ENCODE data around the gene POLA2.
A peak's percentile ranks its signal among the peaks of the same experiment; 100 is the strongest.

The POLA2 gene

GRCh38 chr11:65307298-65308229 is 45.8 kb downstream of the POLA2 start:
- no peak for DNase-seq (ENCODE audit: low read depth)

GRCh38 chr11:65308281-65308891 is 46.6 kb downstream of the POLA2 start:
- no peak for DNase-seq (ENCODE audit: low read depth)

- no peak for DNase-seq (ENCODE audit: low read depth)
Measured at GRCh38 chr11:65309006-65309405, 47.2 kb downstream of the POLA2 start.

- no peak for DNase-seq (ENCODE audit: low read depth)
Measured at GRCh38 chr11:65310215-65310614, 48.5 kb downstream of the POLA2 start.

- no peak for DNase-seq (ENCODE audit: low read depth)
Measured at GRCh38 chr11:65310736-65311135, 49.0 kb downstream of the POLA2 start.

- DNase-seq (ENCODE audit: low read depth), result no peak
Measured at GRCh38 chr11:65311170-65311678, 49.5 kb downstream of the POLA2 start.

- DNase-seq (ENCODE audit: low read depth), result peak; percentile 54
Measured at GRCh38 chr11:65314501-65315203, 52.9 kb downstream of the POLA2 start, which contains the start of gene CDC42EP2. Gene CDC42EP2 (plus strand): TSS chr11:65314866. CDS start chr11:65320899, 6,033 bp downstream.

- DNase-seq (ENCODE audit: low read depth), result peak; percentile 83
Measured at GRCh38 chr11:65315204-65315865, 53.6 kb downstream of the POLA2 start.

- DNase-seq (ENCODE audit: low read depth), result no peak
Measured at GRCh38 chr11:65315866-65316226, 54.1 kb downstream of the POLA2 start.

GRCh38 chr11:65316227-65317024 is 54.7 kb downstream of the POLA2 start:
- DNase-seq (ENCODE audit: low read depth), result no peak

- no peak for DNase-seq (ENCODE audit: low read depth)
Measured at GRCh38 chr11:65317025-65317786, 55.4 kb downstream of the POLA2 start.

GRCh38 chr11:65320386-65321075 is 58.8 kb downstream of the POLA2 start:
- DNase-seq (ENCODE audit: low read depth), result no peak

- no peak for DNase-seq (ENCODE audit: low read depth)
Measured at GRCh38 chr11:65321076-65321475, 59.3 kb downstream of the POLA2 start.

GRCh38 chr11:65321828-65322485 is 60.2 kb downstream of the POLA2 start:
- no peak for DNase-seq (ENCODE audit: low read depth)

- DNase-seq (ENCODE audit: low read depth), result no peak
Measured at GRCh38 chr11:65323813-65324212, 62.1 kb downstream of the POLA2 start.

- no peak for DNase-seq (ENCODE audit: low read depth)
Measured at GRCh38 chr11:65325435-65325834, 63.7 kb downstream of the POLA2 start.

- no peak for DNase-seq (ENCODE audit: low read depth)
Measured at GRCh38 chr11:65327021-65327420, 65.3 kb downstream of the POLA2 start.

- DNase-seq (ENCODE audit: low read depth), result no peak
Measured at GRCh38 chr11:65329478-65329877, 67.7 kb downstream of the POLA2 start.

- peak; percentile 65 for DNase-seq (ENCODE audit: low read depth)
Measured at GRCh38 chr11:65329944-65330403, 68.2 kb downstream of the POLA2 start.

All from stimulated activated CD8-positive, alpha-beta memory T cell treated with anti-CD3 and anti-CD28 coated beads, Interleukin-15, amount 100 ng/mL, for 24 hours (primary cell).